Measurements from ENCODE around the gene UST.
"Not testable (repeated sequence)": the region's sequence is repeated elsewhere in the genome, so short reads cannot be mapped to it uniquely, and the experiment has no call there.

UST gene

GRCh38 chr6:149102324-149102723, 355.5 kb downstream of the UST start:
- FAIRE-seq: no peak

DNA sequence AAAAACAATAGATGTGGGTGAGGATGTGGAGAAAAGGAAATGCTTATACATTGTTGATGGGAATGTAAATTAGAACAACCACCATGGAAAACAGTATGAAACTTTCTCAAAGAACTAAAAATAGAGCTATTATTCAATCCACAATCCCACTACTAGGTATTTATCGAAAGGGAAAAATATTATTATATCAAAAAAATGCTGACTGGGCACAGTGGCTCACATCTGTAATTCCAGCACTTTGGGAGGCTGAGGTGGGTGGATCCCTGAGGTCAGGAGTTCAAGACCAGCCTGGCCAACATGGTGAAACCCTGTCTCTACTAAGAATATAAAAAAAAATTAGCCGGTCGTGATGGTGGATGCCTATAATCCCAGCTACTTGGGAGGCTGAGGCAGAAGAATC, 357.1 kb downstream of the UST start:
- not testable (repeated sequence) for FAIRE-seq

GRCh38 chr6:149107520-149107919, 360.7 kb downstream of the UST start:
- FAIRE-seq: no peak

DNA sequence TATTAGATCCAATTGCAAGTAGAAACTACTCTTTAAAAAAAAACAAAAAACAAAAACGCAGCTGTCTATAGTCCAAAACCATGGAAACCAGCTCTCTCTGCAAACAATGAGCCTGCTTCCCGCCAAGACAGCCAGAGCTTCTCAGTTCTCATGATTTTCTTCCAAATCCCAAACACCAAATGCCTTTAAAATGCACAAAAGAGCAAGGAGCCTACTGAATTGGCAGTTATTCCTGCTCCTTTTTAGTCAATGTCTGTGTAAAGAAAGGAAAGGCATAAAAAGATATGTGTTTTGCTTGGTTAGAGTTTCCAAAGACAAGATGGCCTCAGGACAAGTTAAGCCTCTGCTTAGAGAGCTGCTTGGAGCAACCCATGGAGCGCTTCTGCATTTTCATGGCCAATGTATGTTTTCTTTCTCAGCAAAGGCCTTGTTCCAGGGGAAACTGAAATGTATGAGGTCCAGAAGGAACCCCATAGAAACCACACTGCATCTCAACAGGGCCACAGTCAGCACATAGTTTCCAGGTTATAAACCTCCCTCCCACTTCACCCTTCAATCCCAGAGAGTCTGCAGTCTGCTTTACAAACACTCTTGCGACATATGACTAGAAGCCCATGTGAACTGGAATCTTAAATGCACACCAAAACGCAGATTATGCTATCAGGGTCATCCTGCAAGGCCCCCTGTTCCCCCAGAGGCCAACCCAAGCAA, 361.4 kb downstream of the UST start:
- no peak for FAIRE-seq

DNA sequence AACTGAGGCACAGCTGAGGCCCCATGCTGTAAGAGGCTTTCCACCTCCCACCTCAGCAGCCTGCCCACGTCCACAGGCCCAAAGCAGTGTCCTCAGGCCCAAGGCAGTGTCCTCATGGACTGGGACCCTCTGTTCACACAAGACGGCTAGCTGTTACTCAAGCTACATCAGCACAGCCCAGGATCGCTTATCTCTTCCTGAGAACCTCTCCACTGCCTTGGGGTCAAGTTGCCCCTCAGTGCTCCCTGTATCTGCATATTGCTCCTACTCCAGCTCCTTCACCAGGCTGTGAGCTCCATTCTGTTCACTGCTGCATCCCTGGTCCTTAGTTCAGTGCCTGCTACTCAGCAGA, 361.9 kb downstream of the UST start:
- FAIRE-seq: no peak

- no peak for FAIRE-seq
These were observed 362.7 kb downstream of the UST start for GRCh38 chr6:149109397-149110070.

GRCh38 chr6:149111556-149112115, 364.8 kb downstream of the UST start:
- FAIRE-seq: no peak

DNA sequence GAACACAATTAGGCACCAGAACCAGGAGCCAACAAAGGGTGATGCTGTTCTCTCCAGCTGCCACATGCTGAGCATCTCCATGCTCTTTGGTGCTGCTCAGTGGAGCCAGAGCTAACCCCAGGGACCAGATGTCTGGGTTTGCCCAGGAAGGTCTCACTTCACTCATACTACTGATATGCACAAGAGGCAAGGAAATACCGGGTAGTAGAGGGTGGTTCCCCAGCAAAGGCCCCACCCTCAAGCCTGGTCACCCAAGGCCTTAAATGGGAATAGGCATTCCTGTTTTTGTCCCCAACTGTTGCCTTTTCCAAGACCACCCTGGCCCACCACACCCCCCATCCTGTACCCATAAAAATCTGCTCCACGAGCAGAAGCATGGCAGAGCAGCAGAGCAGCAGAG, 366.1 kb downstream of the UST start:
- no peak for FAIRE-seq

DNA sequence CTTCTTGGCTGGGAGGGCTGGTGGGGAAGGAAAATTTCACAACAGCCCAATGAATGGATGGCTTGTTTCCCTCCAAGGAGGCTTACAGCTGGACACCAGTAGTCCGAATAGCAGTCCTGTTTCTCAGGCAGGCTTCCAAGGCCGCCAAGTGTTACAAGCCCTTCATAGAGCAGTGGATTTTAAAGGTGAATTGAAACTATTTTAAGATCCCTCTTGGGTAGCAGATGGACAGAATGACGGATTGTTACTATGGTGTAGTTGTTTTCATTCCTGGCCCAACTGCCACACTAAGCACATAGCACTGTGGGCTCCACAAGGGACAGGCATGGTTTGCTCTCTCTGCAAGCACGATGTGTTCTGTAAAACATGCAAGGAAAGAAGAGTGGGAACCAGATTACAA, 367.3 kb downstream of the UST start:
- no peak for FAIRE-seq

DNA sequence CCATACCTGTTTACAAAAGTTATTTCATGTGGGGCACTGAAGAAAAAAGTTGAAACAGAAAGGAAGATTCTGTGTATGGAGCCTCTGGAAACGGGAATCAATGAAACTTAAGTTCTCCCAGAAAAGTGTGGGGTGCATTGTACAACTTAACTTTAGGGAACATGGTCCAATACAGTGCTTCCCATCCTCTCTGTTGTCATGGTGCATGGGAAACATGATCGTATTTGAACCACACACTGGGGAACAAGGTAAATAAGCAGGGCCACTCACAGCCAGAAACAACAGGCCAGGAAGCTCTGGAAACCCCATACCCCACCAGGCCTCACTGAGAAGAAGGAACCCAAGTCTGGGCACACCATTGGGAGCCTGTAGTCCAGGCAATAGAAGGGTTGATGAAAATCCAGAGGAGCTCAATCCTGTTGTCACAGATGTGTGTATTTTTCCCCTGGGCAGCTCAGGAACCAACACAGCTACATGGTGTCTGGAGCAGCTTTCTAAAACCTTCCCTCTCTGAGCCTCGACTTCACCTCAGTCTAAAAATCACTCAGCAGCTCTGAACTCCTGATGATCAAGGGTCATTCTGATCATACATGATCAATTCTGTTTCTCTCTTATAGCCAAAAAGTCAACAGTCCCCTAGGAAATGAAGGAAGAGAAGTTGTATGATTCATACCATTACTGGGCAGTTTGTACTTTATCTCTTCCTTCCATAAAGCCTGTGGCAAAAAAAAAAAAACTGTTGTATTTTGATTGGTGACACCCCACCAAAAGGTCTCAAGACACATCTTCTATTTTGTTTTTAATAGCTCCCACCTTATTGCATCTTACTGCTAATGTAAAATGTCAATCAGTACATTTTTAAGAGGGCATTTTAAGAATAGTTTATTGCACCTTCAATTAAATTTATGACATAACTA, 372.2 kb downstream of the UST start:
- FAIRE-seq: no peak

- no peak for FAIRE-seq
These were observed 376.3 kb downstream of the UST start for GRCh38 chr6:149122850-149123821.

GRCh38 chr6:149125309-149125708, 378.5 kb downstream of the UST start:
- no peak for FAIRE-seq
